ENCODE data around the gene PIP4K2C.

DNA sequence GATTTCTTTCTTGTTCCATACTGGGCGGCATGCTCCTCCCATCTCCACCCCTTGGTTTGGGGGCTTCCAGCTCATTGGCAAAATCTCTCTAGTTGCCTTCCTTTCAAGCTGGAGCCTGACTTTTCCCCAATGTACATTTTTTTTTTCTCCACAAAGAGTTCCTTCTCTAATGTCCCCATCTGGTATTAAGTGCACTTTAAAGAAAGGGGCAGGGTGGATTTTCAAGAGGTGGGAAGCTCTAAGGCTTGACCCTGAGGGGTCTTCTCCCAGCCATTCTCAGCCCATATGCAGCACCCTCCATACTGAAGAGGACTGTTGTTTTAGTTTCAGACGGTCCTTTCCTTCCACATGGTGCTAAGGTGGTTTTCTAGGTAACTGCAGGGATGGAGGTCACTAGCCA, 5.8 kb upstream of the PIP4K2C start:
- TF ChIP-seq, protein P1, sequence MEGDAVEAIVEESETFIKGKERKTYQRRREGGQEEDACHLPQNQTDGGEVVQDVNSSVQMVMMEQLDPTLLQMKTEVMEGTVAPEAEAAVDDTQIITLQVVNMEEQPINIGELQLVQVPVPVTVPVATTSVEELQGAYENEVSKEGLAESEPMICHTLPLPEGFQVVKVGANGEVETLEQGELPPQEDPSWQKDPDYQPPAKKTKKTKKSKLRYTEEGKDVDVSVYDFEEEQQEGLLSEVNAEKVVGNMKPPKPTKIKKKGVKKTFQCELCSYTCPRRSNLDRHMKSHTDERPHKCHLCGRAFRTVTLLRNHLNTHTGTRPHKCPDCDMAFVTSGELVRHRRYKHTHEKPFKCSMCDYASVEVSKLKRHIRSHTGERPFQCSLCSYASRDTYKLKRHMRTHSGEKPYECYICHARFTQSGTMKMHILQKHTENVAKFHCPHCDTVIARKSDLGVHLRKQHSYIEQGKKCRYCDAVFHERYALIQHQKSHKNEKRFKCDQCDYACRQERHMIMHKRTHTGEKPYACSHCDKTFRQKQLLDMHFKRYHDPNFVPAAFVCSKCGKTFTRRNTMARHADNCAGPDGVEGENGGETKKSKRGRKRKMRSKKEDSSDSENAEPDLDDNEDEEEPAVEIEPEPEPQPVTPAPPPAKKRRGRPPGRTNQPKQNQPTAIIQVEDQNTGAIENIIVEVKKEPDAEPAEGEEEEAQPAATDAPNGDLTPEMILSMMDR (conservative IDR thresholded peaks at IDR 0.05; ENCODE audit: low read depth in 2 of 2), result no peak
- no peak for TF ChIP-seq EZH2phosphoT487 (IDR thresholded peaks at IDR 0.05; ENCODE audit: unreplicated experiment)
- no peak for TF ChIP-seq NANOG (IDR thresholded peaks at IDR 0.05; ENCODE audit: borderline replicate concordance)
- TF ChIP-seq EZH2 (IDR thresholded peaks at IDR 0.05; ENCODE audit: low read depth, unreplicated experiment), result no peak
- TF ChIP-seq POLR2AphosphoS5 (IDR thresholded peaks at IDR 0.05; ENCODE audit: low read depth), result no peak
